Effector CD4-positive, alpha-beta T cell (primary cell): ENCODE results near the gene SF1.
A peak's percentile ranks its signal among the peaks of the same experiment; 100 is the strongest.

Experiments used
- DNase-seq: peaks from one replicate; pipeline ENCODE4 v3.0.0-alpha.2; 2020

SF1 gene

GRCh38 chr11:64723907-64724862, 54.2 kb downstream of the SF1 start:
- DNase-seq, result no peak

DNA sequence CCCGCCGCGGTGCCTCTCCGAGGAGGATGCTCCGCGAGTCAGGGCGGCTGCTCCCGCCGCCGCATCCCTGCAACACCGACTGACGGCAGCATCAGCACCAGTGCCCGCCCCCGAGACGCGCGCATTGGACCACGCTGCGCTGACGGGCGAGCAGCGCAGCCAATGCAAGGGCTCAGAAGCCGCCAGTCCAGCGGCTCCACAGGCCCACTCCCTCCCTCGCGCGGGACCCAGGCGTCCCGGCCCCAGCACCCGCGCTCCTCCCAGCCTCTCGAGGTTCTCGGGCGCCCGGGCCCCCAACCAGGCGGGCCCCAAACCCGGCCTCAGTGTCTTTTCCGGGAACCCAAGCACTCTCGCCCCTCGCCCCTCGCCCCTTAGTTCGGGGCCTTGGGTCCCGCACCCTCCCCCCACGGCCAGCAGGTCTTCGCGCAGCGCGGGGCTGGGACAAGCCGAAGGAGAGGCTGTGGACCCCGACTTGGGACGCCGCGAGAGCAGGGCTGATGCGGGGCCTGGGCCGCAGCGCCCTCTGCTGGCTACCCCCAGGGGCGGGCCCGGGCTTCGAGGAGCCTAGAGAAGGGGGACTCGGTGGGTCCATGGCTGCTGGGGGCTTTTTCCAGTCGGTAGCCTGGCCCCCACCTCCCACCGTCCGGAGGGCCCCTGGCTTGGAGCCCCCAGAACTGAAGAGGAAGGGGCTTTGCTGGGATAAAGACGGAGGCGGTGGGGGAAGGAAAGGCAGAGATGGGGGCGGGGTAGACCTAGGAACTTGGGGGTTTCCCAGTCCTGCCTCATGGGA, 55.0 kb downstream of the SF1 start, which contains the start of gene NRXN2:
Gene NRXN2 (minus strand): TSS at position 81 of the 790 bp plus-strand sequence. CDS start 9,498 bp downstream, outside the sequence.
- DNase-seq, result peak; percentile 79

GRCh38 chr11:64722141-64723065, 55.9 kb downstream of the SF1 start:
- no peak for DNase-seq

DNA sequence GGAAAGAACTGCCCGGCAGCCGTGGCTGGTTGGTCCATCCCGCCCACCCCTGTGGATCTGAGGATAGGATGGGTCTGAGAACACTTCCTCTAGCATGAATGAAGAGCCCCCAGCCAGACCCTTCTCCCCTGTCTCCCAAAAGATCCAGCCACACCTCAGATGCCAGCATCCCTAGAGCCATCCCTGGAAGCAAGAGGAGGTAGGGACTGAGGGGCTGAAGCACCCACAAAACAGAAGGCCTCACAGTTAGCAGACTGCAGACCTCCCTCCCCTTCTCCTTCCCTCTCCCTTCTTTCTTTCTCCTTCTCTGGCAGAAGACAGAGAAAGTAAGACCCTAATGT, 57.0 kb downstream of the SF1 start:
- DNase-seq, result no peak

GRCh38 chr11:64720640-64721358, 57.5 kb downstream of the SF1 start:
- no peak for DNase-seq

- no peak for DNase-seq
Measured at GRCh38 chr11:64720167-64720566, 58.2 kb downstream of the SF1 start.

DNA sequence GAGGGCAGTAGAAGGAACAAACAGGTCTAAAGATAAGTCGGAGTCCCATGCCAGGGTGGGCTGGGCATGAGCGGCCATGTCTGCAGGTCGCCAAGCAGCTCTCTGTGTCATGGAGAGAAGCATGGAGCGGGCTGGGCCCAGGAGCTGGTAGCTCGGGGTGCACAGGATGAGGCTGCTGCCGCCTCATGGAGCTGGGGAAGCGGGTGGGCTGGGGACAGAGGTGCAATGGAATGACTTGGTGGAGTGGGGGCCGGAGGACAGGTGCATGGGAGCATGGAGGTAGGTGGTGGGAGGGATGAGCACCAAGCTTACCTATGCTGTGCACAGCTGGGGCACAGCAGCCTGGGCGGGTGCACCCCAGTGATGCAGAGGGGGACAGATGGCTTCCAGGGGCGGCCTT, 58.9 kb downstream of the SF1 start:
- DNase-seq, result no peak

- DNase-seq, result no peak
Measured at GRCh38 chr11:64718780-64719124, 59.6 kb downstream of the SF1 start.

DNA sequence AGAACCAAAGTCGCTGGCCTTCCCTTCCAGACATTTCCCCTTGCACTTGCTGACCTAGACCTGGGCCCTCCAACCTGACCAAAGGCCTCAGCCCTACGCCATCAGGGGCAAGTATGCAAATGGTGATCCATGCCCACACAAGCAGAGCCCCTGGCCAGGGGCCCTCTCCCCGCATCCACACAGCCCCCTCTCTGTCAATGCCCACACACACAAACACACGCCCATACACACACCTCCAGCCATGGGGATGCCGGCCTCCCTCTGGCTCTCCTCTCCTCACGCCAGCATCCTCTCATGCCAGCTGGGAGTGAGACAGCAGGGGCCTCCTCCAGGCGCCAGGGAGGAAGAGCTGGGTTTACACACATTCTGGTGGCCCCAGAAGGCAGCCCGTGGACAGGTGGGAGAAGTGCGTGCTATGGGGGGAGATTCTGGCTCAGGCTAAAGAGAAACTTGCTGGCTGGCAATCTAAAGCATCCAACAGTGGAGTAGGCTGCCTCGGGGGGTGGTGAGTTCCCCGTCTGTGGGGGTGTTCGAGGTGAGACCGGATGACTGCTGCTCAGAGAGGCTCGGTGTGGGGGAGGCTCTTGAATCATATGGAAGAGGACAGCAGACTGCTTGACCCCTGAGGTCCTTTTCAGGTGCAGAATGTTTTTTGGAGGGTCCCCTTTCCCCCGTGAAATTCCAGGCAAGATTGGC, 60.1 kb downstream of the SF1 start:
- DNase-seq, result no peak

- DNase-seq, result no peak
Measured at GRCh38 chr11:64717268-64717578, 61.1 kb downstream of the SF1 start.

GRCh38 chr11:64716473-64717267, 61.7 kb downstream of the SF1 start:
- DNase-seq, result no peak

- no peak for DNase-seq
Measured at GRCh38 chr11:64715756-64716472, 62.4 kb downstream of the SF1 start.

DNA sequence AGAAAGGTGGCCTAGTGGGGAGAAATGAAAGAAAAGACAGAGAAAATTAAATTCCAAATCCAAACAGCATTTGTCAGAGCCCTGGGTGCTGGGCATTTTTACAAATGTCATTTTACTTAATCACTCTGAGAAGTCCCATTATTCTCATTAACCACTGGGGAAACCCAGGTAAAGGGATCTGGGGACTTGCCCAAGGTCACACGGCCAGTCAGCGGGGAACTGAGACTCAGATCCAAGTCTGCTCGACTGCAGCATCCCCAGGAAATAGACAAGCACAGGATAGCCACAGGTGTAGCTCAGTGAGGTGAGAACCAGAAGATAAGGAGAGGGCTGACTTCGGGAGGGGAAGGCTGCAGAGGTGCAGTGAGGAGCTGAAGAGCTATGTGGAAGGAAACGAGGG, 63.2 kb downstream of the SF1 start:
- DNase-seq, result no peak

- no peak for DNase-seq
Measured at GRCh38 chr11:64714666-64715065, 63.7 kb downstream of the SF1 start.
